GM18498 (cell line): Measurements from ENCODE around the gene PRCC.
A peak's percentile ranks its signal among the peaks of the same experiment; 100 is the strongest.

ENCODE experiments used
- ATAC-seq: cut with Tn5 transposase; IDR thresholded peaks from one replicate; pipeline ENCODE4 v1.9.1; 2021; ENCODE audit warnings: mild to moderate bottlenecking, moderate library complexity; ENCODE audit not compliant: unreplicated experiment

The PRCC gene

DNA sequence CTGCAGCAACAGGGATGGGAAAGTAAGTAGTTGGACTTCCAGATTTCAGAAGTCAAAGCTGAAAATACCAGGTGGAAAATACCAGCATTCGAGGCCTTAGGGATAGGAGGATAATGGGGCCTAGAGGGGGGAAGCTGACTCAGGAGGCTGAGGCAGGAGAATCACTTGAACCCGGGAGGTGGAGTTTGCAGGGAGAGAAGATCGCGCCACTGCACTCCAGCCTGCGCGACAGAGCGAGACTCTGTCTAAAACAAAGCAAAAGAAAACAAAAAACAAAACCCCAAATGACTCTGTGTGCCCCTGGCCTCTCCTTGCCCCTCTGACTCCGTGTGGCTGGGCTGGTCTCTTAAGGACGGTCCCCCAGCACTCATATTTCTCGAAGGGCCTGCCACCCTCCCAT is 46.0 kb downstream of the PRCC start:
- no peak for ATAC-seq

DNA sequence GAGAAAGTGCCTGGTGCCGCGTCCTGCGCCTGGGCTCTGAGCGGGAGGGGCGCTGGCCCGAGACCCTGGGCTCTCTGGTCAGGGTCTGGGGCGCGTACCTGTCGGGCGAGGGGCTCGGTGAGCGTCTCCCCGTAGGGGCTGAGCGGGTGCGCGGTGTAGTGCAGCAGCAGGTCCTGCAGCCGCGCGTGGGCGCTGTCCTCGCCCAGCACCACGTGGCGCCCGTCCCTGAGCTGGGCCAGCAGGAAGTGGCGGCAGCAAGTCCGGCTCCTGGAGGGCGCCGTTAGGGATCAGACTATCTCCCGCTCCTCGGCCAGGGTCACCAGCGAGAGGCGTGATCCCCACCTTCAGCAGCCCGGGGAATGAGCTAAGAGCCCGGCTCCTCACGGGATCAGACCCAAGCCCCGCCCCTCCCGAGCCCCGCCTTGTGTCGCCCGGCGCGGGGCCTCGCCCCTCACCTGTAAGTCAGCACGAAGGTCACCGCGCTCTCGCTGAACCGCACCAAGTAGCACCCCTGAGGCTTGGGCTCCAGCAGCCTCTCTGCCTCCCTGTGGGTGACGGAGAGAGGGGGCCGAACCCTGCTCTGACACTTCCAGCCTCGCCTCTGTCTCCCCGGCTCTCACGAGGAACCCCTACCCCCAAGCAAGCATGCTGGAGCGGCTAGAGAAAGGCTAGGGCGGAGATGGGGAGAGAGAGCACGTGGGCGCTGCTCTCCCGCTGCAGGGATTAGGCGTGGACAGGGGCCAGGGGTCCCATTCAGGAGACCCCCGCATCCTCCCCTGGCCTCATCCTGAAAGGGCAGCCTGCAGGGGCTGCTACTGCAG is 46.6 kb downstream of the PRCC start:
- no peak for ATAC-seq

DNA sequence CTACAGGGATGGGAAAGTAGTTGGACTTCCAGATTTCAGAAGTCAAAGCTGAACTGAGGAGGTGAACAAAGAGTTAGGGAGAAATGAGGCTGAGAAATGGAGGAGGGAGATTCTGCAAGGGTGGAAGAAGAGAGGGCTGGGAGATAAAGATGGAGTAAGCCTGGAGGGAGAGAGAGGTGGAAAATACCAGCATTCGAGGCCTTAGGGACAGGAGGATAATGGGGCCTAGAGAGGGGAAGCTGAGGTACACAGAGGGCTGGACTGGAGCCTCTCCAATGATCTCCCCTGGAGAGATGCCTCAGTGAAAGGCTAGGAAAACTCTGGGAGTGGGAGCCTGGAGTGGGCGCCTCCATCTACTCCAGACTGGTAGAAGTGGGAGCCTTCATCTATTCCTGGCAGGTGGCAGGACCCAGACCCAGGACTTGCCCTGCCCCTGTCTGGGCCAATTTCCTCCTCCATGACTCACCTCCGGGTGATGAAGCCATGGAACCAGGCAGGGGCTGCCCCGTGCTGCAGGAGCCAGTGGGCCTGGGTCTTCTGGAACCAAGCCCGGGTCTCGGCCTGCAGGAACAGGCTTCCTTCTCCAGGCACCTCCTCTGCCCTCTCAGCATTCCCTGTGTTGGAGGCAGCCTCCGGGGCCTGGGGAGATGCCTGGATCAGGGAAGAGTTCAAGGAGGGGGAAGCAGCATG is 47.4 kb downstream of the PRCC start:
- no peak for ATAC-seq

DNA sequence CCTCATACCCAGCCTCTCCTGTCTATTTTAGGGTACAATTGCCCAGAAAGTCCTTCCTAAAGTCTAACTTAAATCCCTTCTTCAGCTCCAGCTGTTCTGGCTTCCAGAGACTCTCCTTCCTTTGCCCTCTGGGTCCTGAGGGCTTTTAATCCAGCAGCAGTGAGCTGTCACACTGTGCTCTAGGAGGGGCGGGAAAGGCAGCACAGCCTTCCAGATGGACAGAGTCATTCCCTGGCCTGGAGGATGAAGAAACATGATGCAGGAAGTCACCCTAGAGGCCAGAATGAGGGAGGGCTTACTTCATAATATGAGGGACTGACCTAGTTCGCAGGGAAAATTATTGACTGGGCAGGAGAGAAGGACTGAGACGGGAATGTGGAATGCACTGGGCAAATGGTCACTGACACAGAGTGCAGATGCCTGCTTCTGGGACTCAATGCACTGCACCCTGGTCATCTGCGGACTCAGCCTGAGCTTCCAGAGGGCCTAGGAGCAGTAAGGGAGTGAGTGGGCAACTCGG is 48.0 kb downstream of the PRCC start:
- ATAC-seq = no peak

DNA sequence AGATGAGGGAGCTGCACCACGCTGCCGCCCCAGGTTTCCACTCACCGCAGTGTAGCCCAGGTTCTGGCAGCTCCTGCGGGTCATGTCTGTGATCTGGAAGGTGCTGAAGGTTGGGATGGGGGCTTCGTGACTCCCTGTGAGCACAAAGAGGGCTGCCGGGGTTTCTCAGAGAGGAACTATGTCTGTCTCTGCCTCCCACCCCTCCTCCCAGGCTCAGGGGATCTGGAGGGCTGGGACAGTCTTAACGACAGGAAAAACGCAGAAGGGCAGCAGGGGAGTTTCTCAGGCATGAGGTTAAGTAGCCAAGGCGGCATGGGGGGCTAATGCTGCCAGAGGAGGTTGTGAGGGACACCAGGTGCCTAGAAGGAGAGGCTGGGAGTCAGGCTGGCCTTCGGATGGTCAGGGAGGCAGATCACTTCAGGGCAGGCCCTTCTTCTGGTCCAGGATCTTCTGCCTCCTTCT is 48.7 kb downstream of the PRCC start:
- ATAC-seq = no peak

DNA sequence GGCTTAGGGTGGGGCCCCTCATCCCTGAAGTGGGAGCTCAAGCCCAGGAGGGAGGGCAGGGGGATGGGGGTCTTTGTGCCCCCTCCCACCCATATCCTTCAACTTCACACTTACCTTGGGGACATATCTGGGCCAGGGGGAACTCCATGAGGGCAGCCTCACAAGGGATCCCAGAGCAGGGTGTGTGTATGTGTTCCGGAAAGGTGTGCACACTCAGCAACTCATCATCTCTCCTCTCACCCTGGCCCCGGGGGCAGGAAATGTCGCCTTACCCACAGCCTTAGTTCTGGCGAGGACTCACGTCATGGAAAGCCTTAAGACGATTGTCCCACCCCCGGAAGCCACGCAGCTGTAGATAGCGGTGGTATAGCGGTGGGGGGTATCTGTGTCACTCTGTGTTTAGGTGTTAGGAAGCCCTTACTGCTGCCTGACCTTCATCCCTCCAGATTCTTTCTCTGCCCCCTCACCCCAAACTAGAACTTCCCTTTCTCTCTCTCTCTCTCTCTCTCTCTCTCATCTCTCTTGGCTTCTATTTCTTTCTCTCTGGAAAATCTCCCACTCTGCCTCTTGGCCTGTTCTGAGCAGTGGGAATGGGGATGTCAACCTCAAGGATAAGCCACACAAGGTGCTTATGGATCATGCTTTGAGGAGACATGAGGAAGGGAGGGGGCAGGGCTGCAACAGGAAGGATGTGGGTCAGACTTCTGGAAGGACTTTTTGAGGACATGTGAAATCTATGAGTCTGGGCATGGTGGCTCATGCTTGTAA is 49.4 kb downstream of the PRCC start, which contains the start of gene SH2D2A:
Gene SH2D2A, minus strand, starts transcription at position 288 of the 768 bp plus-strand sequence. Its CDS starts 140 bp downstream, at position 148.
- ATAC-seq = peak; percentile 88

DNA sequence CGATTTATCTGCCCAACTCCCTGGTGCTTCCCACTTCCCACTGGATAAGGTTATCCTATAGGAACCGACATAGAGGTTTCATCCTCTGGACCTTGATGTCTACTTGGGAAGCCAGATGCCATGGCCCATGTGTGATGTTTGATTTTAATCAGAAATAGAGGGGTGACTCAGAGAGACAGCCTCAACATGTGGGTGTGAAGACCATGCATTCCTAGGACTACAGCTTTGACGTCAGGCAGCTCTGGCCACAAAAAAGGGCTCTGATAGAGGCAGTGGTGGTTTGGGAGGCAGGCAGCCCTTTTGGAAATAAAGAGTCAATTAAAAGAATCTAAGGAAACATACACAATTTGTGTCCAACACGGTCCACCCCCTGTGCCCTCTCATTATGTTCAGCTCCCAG is 54.5 kb downstream of the PRCC start:
- no peak for ATAC-seq

DNA sequence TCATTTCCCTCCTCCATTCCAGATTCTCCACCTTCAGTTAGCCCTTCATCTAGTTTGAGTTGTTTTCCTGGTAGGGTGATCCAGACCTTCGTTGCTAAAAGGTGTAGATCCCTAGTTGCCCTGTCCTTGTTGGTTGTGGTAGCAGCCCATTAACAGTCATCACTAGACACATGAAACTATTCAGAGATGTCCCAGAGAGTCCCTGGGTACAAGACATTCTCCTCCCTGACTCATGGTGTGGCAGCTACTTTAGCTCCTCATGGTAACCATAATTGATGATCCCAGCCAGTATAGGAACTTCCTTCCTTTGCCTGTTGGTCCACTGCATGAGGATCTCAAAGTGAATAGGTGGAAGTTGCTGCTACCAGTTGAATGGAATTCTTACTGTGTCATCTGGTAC is 55.3 kb downstream of the PRCC start:
- ATAC-seq = no peak

DNA sequence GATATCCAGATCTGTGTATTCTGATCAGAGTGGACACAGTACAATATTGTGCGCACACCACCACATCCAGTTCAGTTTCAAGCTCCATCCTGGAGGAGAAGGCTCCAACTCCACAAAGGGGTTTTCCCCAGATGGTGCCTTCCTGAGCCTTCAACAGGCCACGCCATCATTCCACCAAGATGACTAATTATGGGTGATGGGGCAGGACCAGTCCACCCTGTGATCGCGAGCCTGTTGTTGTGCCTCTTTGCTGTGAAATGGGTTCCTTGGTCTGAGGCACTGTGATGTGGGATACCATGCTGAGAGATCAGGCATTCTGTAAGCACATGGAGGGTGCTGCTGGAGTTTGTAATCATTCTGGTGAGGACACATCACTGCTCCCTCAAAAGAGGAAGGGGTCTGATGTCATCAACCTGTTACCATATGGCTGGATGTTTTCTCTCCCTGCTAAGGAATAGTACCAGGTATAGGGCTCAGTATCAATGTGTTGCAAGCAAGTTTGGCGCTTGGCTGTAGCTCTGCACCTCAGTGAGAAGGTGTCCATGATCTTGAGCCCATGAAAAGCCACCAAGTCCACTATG is 56.0 kb downstream of the PRCC start:
- ATAC-seq = no peak

DNA sequence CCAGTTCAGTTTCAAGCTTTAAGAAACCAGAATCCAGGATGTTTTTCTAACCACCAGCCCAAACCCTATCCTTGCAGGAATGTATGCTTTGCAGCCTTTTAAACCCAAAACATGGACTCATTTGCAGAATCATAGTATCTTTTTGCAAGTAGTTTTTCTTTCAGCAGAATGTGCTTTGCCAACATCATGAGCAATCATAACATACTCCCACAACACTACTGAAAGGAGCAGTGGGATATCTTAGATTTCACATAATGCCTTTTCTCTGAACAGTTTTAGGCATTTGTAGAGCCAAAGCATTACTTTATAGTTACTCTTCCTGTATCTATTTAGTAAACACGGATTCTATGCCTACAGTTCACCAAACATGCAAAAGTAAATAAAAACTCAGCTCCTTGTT is 59.3 kb downstream of the PRCC start:
- no peak for ATAC-seq

DNA sequence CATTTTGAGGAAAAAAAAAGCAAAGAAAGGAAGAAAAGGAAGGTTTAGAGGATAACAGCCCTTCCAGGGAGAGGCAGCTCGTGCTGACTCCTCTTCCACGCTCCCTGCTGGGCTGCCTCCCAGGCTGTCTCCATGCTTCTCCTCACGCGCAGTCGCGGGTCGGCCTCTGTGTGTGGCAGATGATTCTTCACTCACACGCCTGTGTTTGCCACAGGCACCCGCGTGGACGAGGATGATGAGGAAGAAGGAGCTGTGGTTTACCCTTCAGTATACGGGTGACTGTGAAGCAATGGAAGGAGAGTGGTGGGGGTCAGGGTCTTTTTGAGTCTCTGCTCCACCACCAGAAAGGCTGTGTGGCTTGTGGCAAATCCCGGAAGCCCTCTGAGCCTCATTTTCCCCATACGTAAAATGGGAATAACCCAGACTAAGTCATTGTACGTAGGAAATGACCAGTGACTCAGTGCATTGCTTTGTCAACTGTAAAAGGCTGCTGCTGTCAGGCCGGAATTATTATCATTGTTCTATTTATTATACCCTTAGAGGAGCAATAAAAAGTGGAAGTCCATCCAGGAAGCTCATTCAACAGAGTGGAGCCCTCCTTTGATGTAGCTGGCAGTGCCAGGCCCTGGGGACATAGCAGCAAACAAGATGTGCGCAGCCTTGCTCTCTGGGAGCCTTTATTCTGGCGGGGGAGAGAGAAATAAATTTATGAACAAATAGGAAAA is 61.2 kb downstream of the PRCC start:
- ATAC-seq = no peak

DNA sequence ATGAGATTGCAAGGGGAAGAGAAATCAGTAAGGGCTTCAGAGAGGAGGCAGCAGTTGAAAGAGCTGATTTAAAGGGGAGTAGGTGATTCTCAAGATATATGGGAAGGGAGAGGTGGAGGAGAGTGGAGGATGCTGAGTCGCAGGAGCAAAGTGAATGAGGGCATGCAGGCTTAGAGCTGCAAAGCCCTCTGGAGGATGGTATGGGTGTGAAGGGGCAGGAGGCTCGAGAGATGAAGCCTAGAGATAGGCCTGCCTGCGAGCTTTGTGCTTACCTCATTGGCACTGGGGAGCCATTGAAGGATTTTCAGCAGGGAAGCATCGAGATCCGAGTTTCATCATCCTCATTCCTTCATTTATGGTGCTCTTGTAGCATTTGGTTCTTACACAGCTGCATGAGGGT is 65.1 kb downstream of the PRCC start:
- ATAC-seq = no peak

DNA sequence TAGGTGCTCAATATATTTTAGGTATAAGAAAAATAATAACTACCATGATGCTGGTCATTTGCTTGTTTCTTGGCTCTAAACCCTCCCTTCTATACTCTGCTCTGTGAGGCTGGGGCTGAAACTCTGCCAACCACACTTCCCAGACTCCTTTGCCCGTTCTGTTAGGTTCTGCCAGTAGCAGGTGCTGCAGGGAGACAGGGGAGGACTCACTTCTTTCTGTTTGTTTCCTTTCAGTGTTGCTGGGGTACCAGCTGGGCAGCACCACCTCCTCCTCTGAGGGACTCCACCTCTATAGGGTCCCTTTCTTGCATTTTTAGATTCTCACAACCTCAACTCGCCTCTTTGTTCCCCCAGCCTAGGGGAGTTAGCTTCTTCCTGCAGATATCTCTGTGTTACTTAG is 66.3 kb downstream of the PRCC start:
- ATAC-seq = no peak

DNA sequence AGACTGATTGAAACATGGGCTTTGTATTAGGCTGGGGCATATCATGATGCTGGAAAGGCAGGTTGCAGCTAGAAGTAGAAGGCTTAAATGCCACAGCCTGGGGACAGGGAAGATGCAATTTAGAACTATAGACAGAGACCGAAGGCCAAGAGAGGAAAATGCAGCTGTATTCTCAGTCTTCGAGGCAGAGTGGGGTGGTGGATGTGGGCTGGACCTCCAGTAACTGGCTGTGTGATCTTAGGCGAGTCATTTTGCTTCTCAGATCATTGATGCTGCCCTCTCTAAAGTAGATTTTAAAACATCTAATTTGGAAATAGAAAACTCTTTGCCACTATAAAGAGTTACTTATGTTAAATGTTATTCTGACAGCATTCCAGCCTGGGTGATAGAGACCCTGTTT is 67.0 kb downstream of the PRCC start:
- no peak for ATAC-seq

DNA sequence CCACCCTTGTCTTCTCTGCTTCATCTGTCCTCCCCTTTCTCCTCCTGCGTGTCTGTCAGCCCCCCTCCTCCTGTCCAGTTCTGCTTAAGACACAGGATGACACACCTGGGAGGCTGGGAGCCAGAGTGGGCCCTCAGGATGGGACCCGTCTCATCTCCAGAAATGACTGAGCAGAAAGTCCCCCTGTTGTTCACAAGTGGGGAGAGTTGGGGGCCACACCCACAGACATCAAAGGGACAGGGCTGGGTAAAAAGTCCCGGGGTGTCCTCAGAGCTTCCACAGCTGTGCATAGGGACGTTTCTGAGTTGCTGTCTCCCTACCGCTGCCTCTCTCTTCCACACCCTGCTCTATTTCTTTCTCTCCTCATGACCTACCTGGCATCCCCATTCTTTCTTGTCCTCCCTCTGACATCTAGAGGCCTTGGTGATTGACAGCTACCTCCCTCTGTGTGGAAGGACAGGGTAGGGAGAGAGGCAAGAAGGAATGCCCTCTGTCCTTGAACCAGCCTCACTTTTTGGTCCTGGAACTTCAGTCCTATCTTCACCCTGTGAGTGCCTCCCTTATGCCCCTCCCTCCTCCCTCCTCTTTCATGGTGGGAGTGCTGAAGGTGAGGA is 68.8 kb downstream of the PRCC start:
- ATAC-seq = no peak

DNA sequence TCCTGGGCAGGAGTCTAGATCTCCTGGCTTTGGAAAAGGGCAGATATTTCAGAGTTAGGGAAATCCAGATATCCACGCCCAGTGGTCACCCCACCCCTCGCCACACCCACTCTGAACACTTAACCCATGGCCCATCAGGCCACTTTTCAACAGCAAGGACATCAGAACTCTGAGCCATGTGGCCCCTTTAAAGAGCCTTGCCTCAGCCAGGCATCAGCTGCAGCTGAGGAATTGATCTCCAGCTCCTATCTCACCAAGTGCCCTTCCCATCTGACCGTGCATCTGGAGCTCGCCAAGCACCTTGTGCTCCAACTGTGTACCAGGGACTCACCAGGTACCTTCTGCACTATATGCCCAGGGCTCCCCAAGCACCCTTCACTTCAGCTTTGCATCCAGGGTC is 69.6 kb downstream of the PRCC start:
- ATAC-seq = no peak

DNA sequence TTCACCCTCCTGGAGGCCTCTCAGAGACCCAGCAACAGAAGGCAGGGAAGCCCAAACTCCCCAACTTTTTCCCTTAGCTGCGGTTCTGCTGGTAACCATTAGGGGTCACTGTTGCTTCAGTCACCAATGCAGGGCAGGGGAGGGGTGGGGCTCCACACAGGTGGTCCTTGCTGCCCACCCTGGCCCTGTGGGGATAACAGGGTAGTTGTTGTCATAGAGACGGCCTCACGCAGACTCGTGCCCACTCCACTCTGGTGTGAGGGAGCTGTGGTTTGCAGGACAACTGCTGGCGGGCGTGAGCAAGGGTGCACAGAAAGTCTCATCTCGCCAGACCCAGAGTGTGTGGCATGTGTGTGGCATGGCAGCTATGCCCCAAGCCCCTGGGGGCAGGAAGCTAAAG is 71.6 kb downstream of the PRCC start:
- no peak for ATAC-seq

DNA sequence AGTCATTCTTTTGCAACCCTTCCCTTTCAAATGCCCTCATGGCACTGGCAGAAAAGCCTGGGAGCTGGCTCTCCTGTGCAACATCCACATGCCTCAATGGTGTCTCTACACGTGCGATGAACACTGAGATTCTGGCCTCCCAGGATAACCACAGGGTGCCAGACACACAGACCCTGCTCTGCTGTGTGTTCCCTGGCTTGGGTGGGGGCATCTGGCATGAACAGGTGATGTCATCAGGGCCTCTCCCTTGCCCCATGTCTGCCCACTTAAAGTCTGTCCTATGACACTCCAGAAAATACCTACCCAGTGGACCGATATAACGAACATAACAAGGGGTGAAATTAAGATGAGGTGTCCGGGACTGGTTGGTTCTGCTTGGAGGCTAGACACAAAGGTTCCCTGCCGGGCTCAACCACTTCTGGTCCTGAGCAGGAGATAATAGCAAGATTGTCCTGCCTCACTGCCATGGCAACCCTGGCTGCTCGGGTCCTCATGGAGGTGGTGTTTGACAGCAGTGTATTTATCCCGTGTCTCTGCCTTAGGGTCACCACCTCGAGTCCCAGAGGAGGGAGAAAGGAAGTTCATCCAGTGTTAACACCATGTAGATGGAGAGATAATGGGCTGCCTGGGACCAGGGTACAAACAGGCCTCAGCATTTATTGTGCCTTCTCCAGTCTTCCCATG is 72.2 kb downstream of the PRCC start:
- ATAC-seq = no peak

DNA sequence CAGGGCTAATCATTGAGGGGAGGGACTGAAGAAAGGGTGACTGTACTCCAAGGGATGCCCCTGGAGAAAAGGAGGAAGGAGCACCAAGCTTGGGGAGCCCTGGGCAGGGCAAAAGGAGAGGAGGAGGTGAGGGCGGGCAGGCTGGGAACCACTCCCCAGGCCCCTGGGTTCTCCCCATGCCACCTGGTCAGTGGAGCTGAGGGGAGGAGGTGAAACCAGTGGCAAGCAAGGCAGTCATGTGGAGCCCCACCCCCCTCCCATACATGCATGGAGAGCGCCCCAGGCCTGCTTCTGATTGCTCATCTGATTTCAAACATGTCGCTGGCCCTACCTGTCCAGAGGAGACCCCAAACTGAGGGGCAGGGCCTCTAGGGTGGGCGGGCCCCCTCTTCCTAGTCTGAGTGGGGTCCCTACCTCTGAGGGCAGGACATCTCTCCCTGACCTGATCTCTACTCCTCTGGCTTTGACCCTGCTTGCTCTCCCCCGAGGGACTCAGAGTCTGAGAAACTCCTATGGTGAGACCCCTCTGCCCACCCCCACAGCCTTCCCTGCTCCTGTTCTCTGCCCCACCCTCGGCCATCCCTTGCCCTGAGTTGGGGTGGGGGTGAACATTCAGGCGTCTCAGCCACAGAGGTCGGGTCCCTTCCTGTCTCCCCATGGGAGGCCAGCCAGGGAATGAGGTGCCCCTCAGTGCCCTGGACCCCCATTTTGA is 73.0 kb downstream of the PRCC start:
- ATAC-seq = no peak
